ENCODE data around the gene UBE2QL1.

The UBE2QL1 gene

DNA sequence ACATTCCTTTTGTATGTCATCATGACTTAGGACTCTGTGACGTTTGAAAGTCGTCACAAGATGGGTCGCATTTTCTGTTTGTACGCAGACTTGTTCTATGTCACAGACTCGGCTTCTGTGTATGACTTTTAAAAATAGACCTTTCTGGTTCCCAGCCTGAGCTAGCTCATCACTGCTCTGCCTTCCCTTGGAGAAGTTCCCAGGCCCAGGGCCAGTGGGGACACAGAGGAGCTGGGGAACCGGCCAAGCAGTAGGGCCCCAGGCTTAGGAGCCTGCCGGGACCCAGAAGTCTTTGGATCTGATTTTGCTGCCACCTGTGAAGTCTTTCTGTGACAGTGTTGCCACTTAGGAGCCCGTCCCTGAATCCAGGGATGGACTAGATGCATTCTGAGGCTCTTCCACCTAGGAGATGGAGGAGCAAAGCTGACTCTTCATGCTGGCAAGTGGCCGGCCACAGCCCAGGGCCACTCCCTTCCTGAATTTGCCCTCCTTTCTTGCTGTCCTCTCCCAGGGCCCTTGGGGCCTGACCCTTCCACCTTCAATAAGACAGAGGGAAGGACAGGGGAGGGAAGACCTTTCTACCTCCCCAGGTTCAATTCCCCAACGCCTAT, 18.1 kb upstream of the UBE2QL1 start:
- H3K9me3 ChIP-seq (ENCODE audit: control insufficient read depth, insufficient read depth, low read depth, low read length): no peaks in the 10 kb centered on the region
- H3K27ac ChIP-seq (ENCODE audit: extremely low read depth, low read depth, low read length): no peak overlapping the region
- H3K4me3 ChIP-seq (ENCODE audit: low read depth, low read length): no peak overlapping the region
- TF ChIP-seq ZIC2 (tag by site-specific recombination; IDR thresholded peaks at IDR 0.05): no peak
- TF ChIP-seq, protein P1, sequence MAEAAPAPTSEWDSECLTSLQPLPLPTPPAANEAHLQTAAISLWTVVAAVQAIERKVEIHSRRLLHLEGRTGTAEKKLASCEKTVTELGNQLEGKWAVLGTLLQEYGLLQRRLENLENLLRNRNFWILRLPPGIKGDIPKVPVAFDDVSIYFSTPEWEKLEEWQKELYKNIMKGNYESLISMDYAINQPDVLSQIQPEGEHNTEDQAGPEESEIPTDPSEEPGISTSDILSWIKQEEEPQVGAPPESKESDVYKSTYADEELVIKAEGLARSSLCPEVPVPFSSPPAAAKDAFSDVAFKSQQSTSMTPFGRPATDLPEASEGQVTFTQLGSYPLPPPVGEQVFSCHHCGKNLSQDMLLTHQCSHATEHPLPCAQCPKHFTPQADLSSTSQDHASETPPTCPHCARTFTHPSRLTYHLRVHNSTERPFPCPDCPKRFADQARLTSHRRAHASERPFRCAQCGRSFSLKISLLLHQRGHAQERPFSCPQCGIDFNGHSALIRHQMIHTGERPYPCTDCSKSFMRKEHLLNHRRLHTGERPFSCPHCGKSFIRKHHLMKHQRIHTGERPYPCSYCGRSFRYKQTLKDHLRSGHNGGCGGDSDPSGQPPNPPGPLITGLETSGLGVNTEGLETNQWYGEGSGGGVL (tag by site-specific recombination; IDR thresholded peaks at IDR 0.05): no peak
- TF ChIP-seq TSHZ1 (tag by site-specific recombination; IDR thresholded peaks at IDR 0.05; ENCODE audit: borderline replicate concordance): no peak
- no peak for TF ChIP-seq ZSCAN16 (tag by site-specific recombination; IDR thresholded peaks at IDR 0.05)
- TF ChIP-seq ZNF280D (tag by site-specific recombination; IDR thresholded peaks at IDR 0.05): no peak
- no peak for TF ChIP-seq ZNF266 (tag by site-specific recombination; IDR thresholded peaks at IDR 0.05; ENCODE audit: low read depth)
- no peak for TF ChIP-seq ZNF121 (tag by site-specific recombination; IDR thresholded peaks at IDR 0.05)
- TF ChIP-seq, protein P2, sequence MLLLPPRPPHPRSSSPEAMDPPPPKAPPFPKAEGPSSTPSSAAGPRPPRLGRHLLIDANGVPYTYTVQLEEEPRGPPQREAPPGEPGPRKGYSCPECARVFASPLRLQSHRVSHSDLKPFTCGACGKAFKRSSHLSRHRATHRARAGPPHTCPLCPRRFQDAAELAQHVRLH (tag by site-specific recombination; IDR thresholded peaks at IDR 0.05): no peak
- no peak for TF ChIP-seq ZBTB20 (tag by site-specific recombination; IDR thresholded peaks at IDR 0.05)
- TF ChIP-seq, protein P3, sequence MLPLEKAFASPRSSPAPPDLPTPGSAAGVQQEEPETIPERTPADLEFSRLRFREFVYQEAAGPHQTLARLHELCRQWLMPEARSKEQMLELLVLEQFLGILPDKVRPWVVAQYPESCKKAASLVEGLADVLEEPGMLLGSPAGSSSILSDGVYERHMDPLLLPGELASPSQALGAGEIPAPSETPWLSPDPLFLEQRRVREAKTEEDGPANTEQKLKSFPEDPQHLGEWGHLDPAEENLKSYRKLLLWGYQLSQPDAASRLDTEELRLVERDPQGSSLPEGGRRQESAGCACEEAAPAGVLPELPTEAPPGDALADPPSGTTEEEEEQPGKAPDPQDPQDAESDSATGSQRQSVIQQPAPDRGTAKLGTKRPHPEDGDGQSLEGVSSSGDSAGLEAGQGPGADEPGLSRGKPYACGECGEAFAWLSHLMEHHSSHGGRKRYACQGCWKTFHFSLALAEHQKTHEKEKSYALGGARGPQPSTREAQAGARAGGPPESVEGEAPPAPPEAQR (tag by site-specific recombination; IDR thresholded peaks at IDR 0.05): no peak
- no peak for TF ChIP-seq ZNF785 (tag by site-specific recombination; IDR thresholded peaks at IDR 0.05)
- no peak for TF ChIP-seq ZNF133 (tag by site-specific recombination; IDR thresholded peaks at IDR 0.05)
- CTCF ChIA-PET: interaction anchor here (0.6 kb wide), 1 partner anchor 118 kb away, joined by 3 read pairs; no protein-coding TSS in a partner anchor
- no peaks in the 10 kb centered on the region for H3K4me1 ChIP-seq (ENCODE audit: control insufficient read depth, insufficient read depth, low read length)
- POLR2A ChIA-PET: no interaction called here
- no peaks in the 10 kb centered on the region for H3K36me3 ChIP-seq (ENCODE audit: control insufficient read depth in 2 of 2, insufficient read depth in 1 of 2, low read length in 2 of 2)

Data from HEK293 (cell line).